Measurements from ENCODE around the gene PAPOLA.

Gene PAPOLA

GRCh38 chr14:96581026-96581425, 78.8 kb downstream of the PAPOLA start:
- TF ChIP-seq REST (IDR thresholded peaks at IDR 0.05; ENCODE audit: insufficient read depth in 1 of 2, low read depth in 2 of 2, low read length in 2 of 2), result no peak
- no peak for TF ChIP-seq SIN3A (IDR thresholded peaks at IDR 0.05; ENCODE audit: borderline replicate concordance, insufficient read depth, low read length)
- no peak for TF ChIP-seq FOXP2 (optimal IDR thresholded peaks at IDR 0.05; ENCODE audit: borderline replicate concordance, extremely low read depth, extremely low read length, insufficient read depth)
- no peak for TF ChIP-seq POLR2AphosphoS5 (IDR thresholded peaks at IDR 0.05; ENCODE audit: low read depth, low read length)
- no peak for TF ChIP-seq TAF1 (IDR thresholded peaks at IDR 0.05; ENCODE audit: borderline replicate concordance, insufficient read depth, low read length)

- TF ChIP-seq SIN3A (IDR thresholded peaks at IDR 0.05; ENCODE audit: borderline replicate concordance, insufficient read depth, low read length), result no peak
- TF ChIP-seq FOXP2 (optimal IDR thresholded peaks at IDR 0.05; ENCODE audit: borderline replicate concordance, extremely low read depth, extremely low read length, insufficient read depth), result no peak
- no peak for TF ChIP-seq TAF1 (IDR thresholded peaks at IDR 0.05; ENCODE audit: borderline replicate concordance, insufficient read depth, low read length)
- TF ChIP-seq POLR2AphosphoS5 (IDR thresholded peaks at IDR 0.05; ENCODE audit: low read depth, low read length), result no peak
- TF ChIP-seq REST (IDR thresholded peaks at IDR 0.05; ENCODE audit: insufficient read depth in 1 of 2, low read depth in 2 of 2, low read length in 2 of 2), result no peak
These were observed 79.7 kb downstream of the PAPOLA start for GRCh38 chr14:96581902-96582301.

DNA sequence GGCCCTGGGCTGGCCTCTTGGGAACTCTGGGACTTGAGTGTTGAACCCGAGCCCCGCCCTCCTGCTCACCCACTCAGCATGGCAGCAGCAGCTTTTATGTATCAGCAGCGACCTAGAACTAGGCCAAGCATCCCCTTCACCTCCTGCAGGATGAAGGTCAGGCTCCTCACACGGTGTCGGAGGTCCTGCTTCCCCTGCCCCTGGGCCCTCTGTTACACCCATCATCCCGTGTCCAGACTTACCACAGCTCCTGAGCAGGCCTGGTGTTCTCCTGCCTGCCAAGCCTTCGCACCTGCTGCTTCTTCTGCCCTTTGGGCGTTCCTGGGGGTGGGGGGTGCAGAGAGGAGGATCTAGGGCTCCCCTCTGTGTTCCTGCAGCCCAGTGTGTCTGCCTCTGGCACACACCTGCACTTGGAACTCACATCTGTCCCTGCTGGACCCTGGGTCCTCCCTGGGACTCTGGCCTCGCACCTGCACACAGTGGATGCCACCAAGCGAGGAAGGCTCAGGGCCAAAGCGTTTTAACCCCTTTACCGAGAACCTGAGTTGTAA, 80.3 kb downstream of the PAPOLA start:
- TF ChIP-seq TAF1 (IDR thresholded peaks at IDR 0.05; ENCODE audit: borderline replicate concordance, insufficient read depth, low read length) (no peak), SIN3A (IDR thresholded peaks at IDR 0.05; ENCODE audit: borderline replicate concordance, insufficient read depth, low read length) (no peak), FOXP2 (optimal IDR thresholded peaks at IDR 0.05; ENCODE audit: borderline replicate concordance, extremely low read depth, extremely low read length, insufficient read depth) (no peak), POLR2AphosphoS5 (IDR thresholded peaks at IDR 0.05; ENCODE audit: low read depth, low read length) (no peak), REST (IDR thresholded peaks at IDR 0.05; ENCODE audit: insufficient read depth in 1 of 2, low read depth in 2 of 2, low read length in 2 of 2) (no peak)

DNA sequence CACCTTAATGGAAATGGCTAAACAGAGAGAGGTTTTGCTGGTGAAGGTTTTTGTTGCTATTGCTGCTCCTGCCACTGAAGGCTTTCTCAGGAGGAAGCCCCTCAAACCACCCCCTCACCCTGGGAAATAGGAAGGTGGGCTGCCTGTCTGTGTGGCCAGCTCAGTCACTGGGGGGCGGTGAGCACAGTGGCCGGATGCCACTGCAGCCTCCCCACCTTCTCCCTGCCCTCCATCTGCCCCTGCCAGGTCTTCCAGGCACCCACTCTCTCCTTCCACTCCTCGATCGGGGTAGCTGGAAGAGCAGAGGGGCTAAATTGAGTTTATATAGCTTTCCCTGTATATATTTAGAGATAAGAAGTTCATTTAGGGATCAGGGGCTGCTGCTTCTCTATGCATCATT, 80.8 kb downstream of the PAPOLA start:
- TF ChIP-seq SIN3A (IDR thresholded peaks at IDR 0.05; ENCODE audit: borderline replicate concordance, insufficient read depth, low read length) (no peak), TAF1 (IDR thresholded peaks at IDR 0.05; ENCODE audit: borderline replicate concordance, insufficient read depth, low read length) (no peak), FOXP2 (optimal IDR thresholded peaks at IDR 0.05; ENCODE audit: borderline replicate concordance, extremely low read depth, extremely low read length, insufficient read depth) (no peak), POLR2AphosphoS5 (IDR thresholded peaks at IDR 0.05; ENCODE audit: low read depth, low read length) (no peak), REST (IDR thresholded peaks at IDR 0.05; ENCODE audit: insufficient read depth in 1 of 2, low read depth in 2 of 2, low read length in 2 of 2) (no peak)

All from PFSK-1 (cell line).